Esophagus (tissue), 2 donors: ENCODE results near the gene TPX2. TPM values are rescaled to one million over a fixed set of nuclear protein-coding genes. Genes with fewer than 3 reads are reported as not detected.
"Not testable (repeated sequence)": the region's sequence is repeated elsewhere in the genome, so short reads cannot be mapped to it uniquely, and the experiment has no call there.

Experiments used
- H3K27ac ChIP-seq, 2 donors: one replicate each; pipeline ENCODE4 v1.5.1; 2013; ENCODE audit warnings: low read depth in 2 of 2, mild to moderate bottlenecking in 2 of 2, inconsistent platforms in 1 of 2, low read length in 1 of 2, moderate library complexity in 1 of 2
- H3K27me3 ChIP-seq, 2 donors: one replicate each; pipeline ENCODE4 v1.6.1; 2013; ENCODE audit warnings: low read length in 2 of 2, control low read depth in 1 of 2, mild to moderate bottlenecking in 1 of 2; ENCODE audit not compliant: insufficient read depth in 2 of 2, control insufficient read depth in 1 of 2
- H3K36me3 ChIP-seq, 2 donors: one replicate each; pipeline ENCODE4 v1.6.1; 2013; ENCODE audit warnings: low read length in 1 of 2; ENCODE audit not compliant: control insufficient read depth in 2 of 2, insufficient read depth in 2 of 2
- H3K4me1 ChIP-seq, 2 donors: one replicate each; pipeline ENCODE4 v1.6.1; 2013; ENCODE audit warnings: low read length in 1 of 2; ENCODE audit not compliant: control insufficient read depth in 2 of 2, insufficient read depth in 2 of 2
- H3K4me3 ChIP-seq, 2 donors: one replicate each; pipeline ENCODE4 v1.5.1; 2013; ENCODE audit warnings: low read length in 2 of 2, mild to moderate bottlenecking in 2 of 2, low read depth in 1 of 2, moderate library complexity in 1 of 2
- H3K9me3 ChIP-seq, 2 donors: one replicate each; pipeline ENCODE4 v1.6.1; 2013; ENCODE audit warnings: mild to moderate bottlenecking in 2 of 2, low read depth in 1 of 2, low read length in 1 of 2, moderate library complexity in 1 of 2; ENCODE audit not compliant: control insufficient read depth in 2 of 2, insufficient read depth in 1 of 2
- WGBS, 2 donors: extraction: QIAGEN DNeasy Blood & Tissue Kit; methylation state at CpG; one replicate each; pipeline ENCODE4 v1.1.7; 2013; 5-methylcytosine and 5-hydroxymethylcytosine counted together
- polyA plus RNA-seq, 2 donors: library from polyadenylated mRNA; stranded (reverse); fragments of 200-250 nt; gene quantifications; one replicate each; pipeline ENCODE4 v1.2.3, GENCODE V29; 2013
- donor health status: healthy with polysubstance abuse.
- donor health status: Bipolar disorder and iron deficiency.

The TPX2 gene
- polyA plus RNA-seq, 2 donors: 9.1 to 13.6 TPM

DNA sequence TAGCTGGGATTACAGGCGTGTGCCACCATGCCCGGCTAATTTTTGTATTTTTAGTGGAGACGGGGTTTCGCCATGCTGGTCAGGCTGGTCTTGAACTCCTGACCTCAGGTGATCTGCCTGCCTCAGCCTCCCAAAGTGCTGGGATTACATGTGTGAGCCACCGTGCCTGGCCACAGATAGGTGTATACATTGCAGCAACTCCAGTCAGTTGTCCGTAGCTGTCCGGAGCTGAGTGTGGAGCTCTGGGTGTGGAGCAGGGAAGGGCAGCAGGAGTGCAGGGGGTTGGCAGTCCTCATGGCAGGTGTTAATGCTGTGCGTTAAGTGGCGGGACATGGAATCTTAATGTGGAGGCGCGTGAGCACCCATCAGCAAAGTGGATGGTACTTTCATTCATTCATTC is 88.9 kb downstream of the TPX2 start:
- H3K4me1 ChIP-seq, H3K36me3 ChIP-seq, H3K27me3 ChIP-seq, H3K27ac ChIP-seq, H3K4me3 ChIP-seq, H3K9me3 ChIP-seq: not testable (repeated sequence)
- 94 to 95% methylated on average over 11 of the region's 11 CpGs for WGBS, 2 donors

DNA sequence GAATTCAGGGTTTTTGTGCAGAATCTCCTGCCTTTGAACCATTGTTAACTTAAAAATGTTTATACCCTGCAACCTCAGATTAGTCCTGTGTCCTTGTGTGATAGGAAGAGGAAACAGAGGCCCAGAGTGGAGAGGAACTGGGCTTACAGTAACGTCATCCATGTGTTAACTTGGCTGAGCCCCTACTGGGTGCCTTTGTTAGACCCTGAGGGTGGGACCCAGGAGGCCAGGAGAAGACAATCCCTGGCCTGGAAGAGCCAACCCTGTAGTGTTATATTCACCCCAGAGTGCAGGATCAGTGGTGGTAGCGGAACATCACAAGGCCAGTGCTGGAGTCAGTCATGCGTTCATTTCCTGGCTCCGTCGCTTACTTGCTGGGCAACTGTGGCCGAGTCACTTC is 90.6 kb downstream of the TPX2 start:
- 77 to 79% methylated on average over 6 of the region's 6 CpGs for WGBS, 2 donors
- Histone ChIP-seq H3K4me3 (no peak overlapping the region), H3K27ac (no peak overlapping the region), H3K4me1 (no peaks in the 10 kb centered on the region), H3K27me3 (no peaks in the 10 kb centered on the region), H3K36me3 (no peaks in the 10 kb centered on the region), H3K9me3 (no peaks in the 10 kb centered on the region)

GRCh38 chr20:31830406-31830981 is 91.4 kb downstream of the TPX2 start:
- Histone ChIP-seq H3K4me1 (no peaks in the 10 kb centered on the region), H3K4me3 (no peak overlapping the region), H3K9me3 (no peaks in the 10 kb centered on the region), H3K36me3 (no peaks in the 10 kb centered on the region), H3K27ac (no peak overlapping the region), H3K27me3 (no peaks in the 10 kb centered on the region)
- WGBS, 2 donors: 80 to 85% methylated on average over 7 to 8 of the region's 8 CpGs

DNA sequence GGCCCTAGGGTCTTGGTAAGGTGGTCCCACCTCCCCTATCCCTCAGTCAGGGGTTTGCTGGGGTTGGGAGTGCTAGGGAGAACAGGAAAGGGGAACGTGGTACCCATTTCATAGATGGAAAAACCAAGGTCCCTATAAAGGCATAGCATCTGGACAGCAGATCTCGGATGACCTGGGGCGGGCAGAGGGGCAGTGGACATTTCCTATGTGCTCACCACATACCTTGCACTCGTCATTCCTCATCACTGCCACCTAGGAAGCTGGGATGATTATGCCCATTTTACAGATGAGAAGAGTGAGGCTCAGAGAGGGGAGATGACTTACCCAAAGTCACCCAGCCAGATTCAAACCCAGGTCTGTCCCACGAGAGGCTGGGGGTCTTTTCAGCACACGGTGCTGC is 92.1 kb downstream of the TPX2 start:
- Histone ChIP-seq H3K4me3 (no peak overlapping the region), H3K27me3 (no peaks in the 10 kb centered on the region), H3K36me3 (no peaks in the 10 kb centered on the region), H3K27ac (no peak overlapping the region), H3K4me1 (peaks cover 0 to 3% of the 10 kb centered on the region in 2 donors), H3K9me3 (no peaks in the 10 kb centered on the region)
- WGBS, 2 donors: 88 to 91% methylated on average over 6 of the region's 6 CpGs

DNA sequence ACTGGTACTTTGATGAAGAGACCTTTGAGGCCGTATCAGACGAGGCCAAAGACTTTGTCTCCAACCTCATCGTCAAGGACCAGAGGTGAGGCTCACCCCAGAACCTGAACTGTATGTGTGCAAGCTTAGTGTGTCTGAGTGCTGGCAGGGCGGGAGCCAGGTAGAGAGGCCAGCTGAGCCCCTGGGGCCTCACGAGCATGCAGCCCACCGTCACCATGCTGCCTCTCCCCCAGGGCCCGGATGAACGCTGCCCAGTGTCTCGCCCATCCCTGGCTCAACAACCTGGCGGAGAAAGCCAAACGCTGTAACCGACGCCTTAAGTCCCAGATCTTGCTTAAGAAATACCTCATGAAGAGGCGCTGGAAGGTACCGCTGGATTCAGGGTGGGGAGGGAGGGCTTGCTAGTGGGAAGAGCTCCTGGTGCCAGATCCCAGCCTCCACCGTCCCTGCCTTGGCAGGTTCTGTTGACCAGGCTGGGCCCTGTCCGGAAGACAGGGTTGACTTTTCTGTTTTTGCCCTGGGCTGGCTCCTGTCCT is 92.7 kb downstream of the TPX2 start:
- Histone ChIP-seq H3K27me3 (no peaks in the 10 kb centered on the region), H3K36me3 (no peaks in the 10 kb centered on the region), H3K4me1 (peaks cover 0 to 4% of the 10 kb centered on the region in 2 donors), H3K4me3 (no peak overlapping the region), H3K27ac (no peak overlapping the region), H3K9me3 (no peaks in the 10 kb centered on the region)
- 80 to 83% methylated on average over 17 of the region's 17 CpGs for WGBS, 2 donors

- Histone ChIP-seq H3K4me3 (no peak overlapping the region), H3K9me3 (no peaks in the 10 kb centered on the region), H3K4me1 (peaks cover 2 to 4% of the 10 kb centered on the region in 2 donors), H3K27ac (no peak overlapping the region), H3K36me3 (no peaks in the 10 kb centered on the region), H3K27me3 (no peaks in the 10 kb centered on the region)
- 62 to 63% methylated on average over 14 of the region's 14 CpGs for WGBS, 2 donors
These were observed 94.2 kb downstream of the TPX2 start for GRCh38 chr20:31833130-31833930.

- WGBS, 2 donors: 74 to 76% methylated on average over 17 to 20 of the region's 20 CpGs
- H3K9me3 ChIP-seq: no peaks in the 10 kb centered on the region
These were observed 94.9 kb downstream of the TPX2 start for GRCh38 chr20:31833931-31834521.

DNA sequence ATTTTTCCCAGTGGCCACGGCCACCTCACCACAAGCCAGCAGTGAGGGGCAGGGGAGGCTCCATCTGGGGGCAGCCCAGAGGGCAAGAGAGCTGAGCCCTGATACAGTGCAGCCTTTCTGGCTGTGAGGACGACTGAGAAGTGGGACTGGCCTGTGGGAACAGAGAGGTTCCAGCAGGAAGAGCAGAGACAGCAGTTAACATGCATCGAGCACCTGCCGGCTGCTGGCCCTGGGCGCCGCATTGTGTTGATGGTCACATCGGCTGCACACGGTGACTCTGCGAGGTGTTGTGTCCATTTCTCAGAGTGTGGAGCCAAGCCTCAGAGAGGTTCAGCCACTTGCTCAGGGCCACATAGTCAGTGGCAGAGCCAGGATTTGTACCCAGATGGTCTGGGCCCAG is 96.5 kb downstream of the TPX2 start:
- no peak overlapping the region for H3K4me3 ChIP-seq
- H3K36me3 ChIP-seq: no peaks in the 10 kb centered on the region
- WGBS, 2 donors: 81 to 85% methylated on average over 9 of the region's 9 CpGs
- no peak overlapping the region for H3K27ac ChIP-seq
- no peaks in the 10 kb centered on the region for H3K27me3 ChIP-seq
- peaks cover 3 to 4% of the 10 kb centered on the region in 2 donors for H3K4me1 ChIP-seq
- no peaks in the 10 kb centered on the region for H3K9me3 ChIP-seq

More at GRCh38 chr20:31833931-31834521, 94.9 kb downstream of the TPX2 start:
- Histone ChIP-seq H3K4me3 (no peak overlapping the region), H3K27me3 (no peaks in the 10 kb centered on the region), H3K27ac (no peak overlapping the region), H3K36me3 (no peaks in the 10 kb centered on the region), H3K4me1 (peaks cover 3 to 4% of the 10 kb centered on the region in 2 donors)

- Histone ChIP-seq H3K27me3 (no peaks in the 10 kb centered on the region), H3K27ac (no peak overlapping the region), H3K36me3 (no peaks in the 10 kb centered on the region), H3K4me3 (no peak overlapping the region), H3K9me3 (no peaks in the 10 kb centered on the region), H3K4me1 (peaks cover 3 to 4% of the 10 kb centered on the region in 2 donors)
- 29% methylated on average over 14 of the region's 14 CpGs for WGBS, 2 donors
These were observed 97.1 kb downstream of the TPX2 start for GRCh38 chr20:31835977-31836852.
